Activated CD4-positive, alpha-beta T cell treated with anti-CD3 and anti-CD28 coated beads for 48 hours (primary cell): Measurements from ENCODE around the gene GNA14.
A peak's percentile ranks its signal among the peaks of the same experiment; 100 is the strongest.
"Not testable (repeated sequence)": the region's sequence is repeated elsewhere in the genome, so short reads cannot be mapped to it uniquely, and the experiment has no call there.

Experiments used
- DNase-seq: peaks from one replicate; pipeline ENCODE4 v3.0.0-alpha.2; 2020

Gene GNA14

GRCh38 chr9:77648234-77649108, at the start of gene GNA14:
TSS of gene GNA14 (minus strand) at chr9:77648322. CDS start at chr9:77647793, 529 bp downstream.
- peak; percentile 40 for DNase-seq

GRCh38 chr9:77697238-77697984, 49.3 kb upstream of the GNA14 start:
- DNase-seq = no peak

GRCh38 chr9:77690723-77691122, 42.6 kb upstream of the GNA14 start:
- not testable (repeated sequence) for DNase-seq

- not testable (repeated sequence) for DNase-seq
Measured at GRCh38 chr9:77690119-77690518, 42.0 kb upstream of the GNA14 start.

- not testable (repeated sequence) for DNase-seq
Measured at GRCh38 chr9:77687737-77688136, 39.6 kb upstream of the GNA14 start.

- no peak for DNase-seq
Measured at GRCh38 chr9:77680581-77680980, 32.5 kb upstream of the GNA14 start.

- DNase-seq = no peak
Measured at GRCh38 chr9:77679661-77680368, 31.7 kb upstream of the GNA14 start.

- no peak for DNase-seq
Measured at GRCh38 chr9:77679088-77679487, 31.0 kb upstream of the GNA14 start.

GRCh38 chr9:77677957-77678535, 29.9 kb upstream of the GNA14 start:
- DNase-seq = no peak

GRCh38 chr9:77677397-77677796, 29.3 kb upstream of the GNA14 start:
- DNase-seq = no peak

- no peak for DNase-seq
Measured at GRCh38 chr9:77673941-77674791, 26.0 kb upstream of the GNA14 start.

GRCh38 chr9:77672183-77672582, 24.1 kb upstream of the GNA14 start:
- no peak for DNase-seq

GRCh38 chr9:77667151-77667550, 19.0 kb upstream of the GNA14 start:
- no peak for DNase-seq

GRCh38 chr9:77663754-77664153, 15.6 kb upstream of the GNA14 start:
- DNase-seq = no peak

GRCh38 chr9:77661566-77662085, 13.5 kb upstream of the GNA14 start:
- no peak for DNase-seq

GRCh38 chr9:77659926-77660325, 11.8 kb upstream of the GNA14 start:
- no peak for DNase-seq

GRCh38 chr9:77651203-77651602, 3.1 kb upstream of the GNA14 start:
- DNase-seq = no peak

GRCh38 chr9:77649109-77649812, 1.1 kb upstream of the GNA14 start:
- DNase-seq = no peak

- DNase-seq = peak; percentile 29
Measured at GRCh38 chr9:77647267-77648233, 572 bp downstream of the GNA14 start.

- no peak for DNase-seq
Measured at GRCh38 chr9:77643871-77644270, 4.3 kb downstream of the GNA14 start.
